ENCODE measurements around the gene MECP2.

- TF ChIP-seq POLR2A (IDR thresholded peaks at IDR 0.05; ENCODE audit: low read depth, low read length) (no peak), SPI1 (IDR thresholded peaks at IDR 0.05; ENCODE audit: low read depth, low read length) (no peak), POLR2AphosphoS5 (IDR thresholded peaks at IDR 0.05; ENCODE audit: low read depth, low read length) (no peak), POU2F2 (IDR thresholded peaks at IDR 0.05; ENCODE audit: low read depth, low read length) (no peak), TAF1 (IDR thresholded peaks at IDR 0.05; ENCODE audit: low read depth, low read length) (no peak), PAX5 (IDR thresholded peaks at IDR 0.05; ENCODE audit: insufficient read depth, low read length, severe bottlenecking) (no peak)
These were observed 35.7 kb downstream of the MECP2 start for GRCh38 chrX:154061801-154062200.
